HepG2 (cell line): Measurements from ENCODE around the gene AUP1. TPM values are rescaled to one million over a fixed set of nuclear protein-coding genes. Genes with fewer than 3 reads are reported as not detected.
A peak's percentile ranks its signal among the peaks of the same experiment; 100 is the strongest.

ENCODE experiments used
- CSRNP1 ChIP-seq: sonication (generic); formaldehyde crosslinking; IDR thresholded peaks from 2 replicates; pipeline ENCODE4 v1.8.1; 2023; ENCODE audit warnings: mild to moderate bottlenecking, missing genetic modification reagents
- FOXA1 ChIP-seq, 2 experiments: fragments of 450-650 bp in 1 of 2; sonication (generic) in 1 of 2; formaldehyde crosslinking in 1 of 2; IDR thresholded peaks; 2 replicates each; pipeline versions ENCODE4 v1.4.0 to v1.6.1; 2016 to 2020; ENCODE audit warnings: missing genetic modification reagents in 1 of 2
- HNRNPL ChIP-seq: fragments of 200-400 bp; formaldehyde crosslinking; IDR thresholded peaks from 2 replicates; pipeline ENCODE4 v1.6.1; 2017; ENCODE audit warnings: mild to moderate bottlenecking, low read depth, low read length
- IKZF4 ChIP-seq: sonication (generic); formaldehyde crosslinking; IDR thresholded peaks from 2 replicates; pipeline ENCODE4 v1.5.1; 2020; ENCODE audit warnings: borderline replicate concordance, mild to moderate bottlenecking, low read depth, missing genetic modification reagents; ENCODE audit errors: not compliant biosample characterization
- MXD4 ChIP-seq: IDR thresholded peaks from 2 replicates; pipeline ENCODE4 v1.6.1; 2016; ENCODE audit warnings: mild to moderate bottlenecking, missing biosample characterization, missing genetic modification reagents
- NCOA2 ChIP-seq: sonication (generic); formaldehyde crosslinking; IDR thresholded peaks from 2 replicates; pipeline ENCODE4 v1.8.0; 2022; ENCODE audit warnings: inconsistent platforms
- NFAT5 ChIP-seq: sonication (generic); formaldehyde crosslinking; IDR thresholded peaks from 2 replicates; pipeline ENCODE4 v1.4.0; 2020; ENCODE audit warnings: missing genetic modification reagents
- NFYC ChIP-seq: IDR thresholded peaks from 2 replicates; pipeline ENCODE4 v1.6.1; 2016; ENCODE audit warnings: missing genetic modification reagents, missing compliant biosample characterization
- SRSF1 ChIP-seq: fragments of 200-400 bp; formaldehyde crosslinking; optimal IDR thresholded peaks from 2 replicates; pipeline ENCODE3; 2017; ENCODE audit warnings: mild to moderate bottlenecking, low read depth, low read length, moderate library complexity
- ZNF205 ChIP-seq: IDR thresholded peaks from 2 replicates; pipeline ENCODE4 v1.6.1; 2018; ENCODE audit warnings: missing biosample characterization, missing genetic modification reagents
- ZNF33B ChIP-seq: sonication (generic); formaldehyde crosslinking; IDR thresholded peaks from 2 replicates; pipeline ENCODE4 v1.5.1; 2020; ENCODE audit warnings: mild to moderate bottlenecking, missing genetic modification reagents
- ZNF547 ChIP-seq: sonication (generic); formaldehyde crosslinking; IDR thresholded peaks from 2 replicates; pipeline ENCODE4 v1.5.1; 2020; ENCODE audit warnings: mild to moderate bottlenecking, missing genetic modification reagents
- ZNF652 ChIP-seq: IDR thresholded peaks from 2 replicates; pipeline ENCODE4 v1.6.1; 2016; ENCODE audit warnings: low read depth, borderline replicate concordance
- ZNF674 ChIP-seq: sonication (generic); formaldehyde crosslinking; IDR thresholded peaks from 2 replicates; pipeline ENCODE4 v1.5.0; 2020; ENCODE audit warnings: low read depth, mild to moderate bottlenecking, missing genetic modification reagents
- ZNF883 ChIP-seq: sonication (generic); formaldehyde crosslinking; IDR thresholded peaks from 2 replicates; pipeline ENCODE4 v1.5.1; 2020; ENCODE audit warnings: mild to moderate bottlenecking, missing genetic modification reagents; ENCODE audit errors: not compliant biosample characterization
- polyA plus RNA-seq, 8 experiments: library from polyadenylated mRNA; depleted of rRNA in 3 of 8; stranded (reverse) in 7 of 8; unstranded in 1 of 8; fragments of >200 nt; fragmentation: Illumina TruSeq in 4 of 8; extraction: Trizol in 4 of 8; gene quantifications; 2 replicates each; pipeline versions ENCODE4 v1.2.1 to v1.2.3, GENCODE V29; 2011 to 2016; ENCODE audit warnings: low read depth in 4 of 8, missing spikeins in 1 of 8, mixed read lengths in 1 of 8; ENCODE audit not compliant: insufficient read depth in 1 of 8
- total RNA-seq, 5 experiments: library from RNA; depleted of rRNA; stranded (reverse); fragments of >200 nt; fragmentation: Illumina TruSeq; extraction: Trizol; gene quantifications; 2 replicates each; pipeline ENCODE4 v1.2.3, GENCODE V29; 2016; ENCODE audit warnings: low read depth in 1 of 5
- TF ChIP-seq, protein P1 (sequence below): sonication (generic); formaldehyde crosslinking; IDR thresholded peaks from 2 replicates; pipeline ENCODE4 v1.4.0; 2020; ENCODE audit warnings: missing genetic modification reagents
- TF ChIP-seq, protein P2 (sequence below): sonication (generic); formaldehyde crosslinking; IDR thresholded peaks from 2 replicates; pipeline ENCODE4 v1.5.0; 2020; ENCODE audit warnings: mild to moderate bottlenecking, missing genetic modification reagents, moderate library complexity
- TF ChIP-seq, protein P3 (sequence below): sonication (generic); formaldehyde crosslinking; IDR thresholded peaks from 2 replicates; pipeline ENCODE4 v1.8.0; 2022; ENCODE audit warnings: mild to moderate bottlenecking, missing genetic modification reagents, moderate library complexity

Gene AUP1
- total and polyA plus RNA-seq, 2 of the 13 experiments (the other 11 are each of a cell fraction or from before 2014, with no cell fraction given), result 174 to 267 TPM

DNA sequence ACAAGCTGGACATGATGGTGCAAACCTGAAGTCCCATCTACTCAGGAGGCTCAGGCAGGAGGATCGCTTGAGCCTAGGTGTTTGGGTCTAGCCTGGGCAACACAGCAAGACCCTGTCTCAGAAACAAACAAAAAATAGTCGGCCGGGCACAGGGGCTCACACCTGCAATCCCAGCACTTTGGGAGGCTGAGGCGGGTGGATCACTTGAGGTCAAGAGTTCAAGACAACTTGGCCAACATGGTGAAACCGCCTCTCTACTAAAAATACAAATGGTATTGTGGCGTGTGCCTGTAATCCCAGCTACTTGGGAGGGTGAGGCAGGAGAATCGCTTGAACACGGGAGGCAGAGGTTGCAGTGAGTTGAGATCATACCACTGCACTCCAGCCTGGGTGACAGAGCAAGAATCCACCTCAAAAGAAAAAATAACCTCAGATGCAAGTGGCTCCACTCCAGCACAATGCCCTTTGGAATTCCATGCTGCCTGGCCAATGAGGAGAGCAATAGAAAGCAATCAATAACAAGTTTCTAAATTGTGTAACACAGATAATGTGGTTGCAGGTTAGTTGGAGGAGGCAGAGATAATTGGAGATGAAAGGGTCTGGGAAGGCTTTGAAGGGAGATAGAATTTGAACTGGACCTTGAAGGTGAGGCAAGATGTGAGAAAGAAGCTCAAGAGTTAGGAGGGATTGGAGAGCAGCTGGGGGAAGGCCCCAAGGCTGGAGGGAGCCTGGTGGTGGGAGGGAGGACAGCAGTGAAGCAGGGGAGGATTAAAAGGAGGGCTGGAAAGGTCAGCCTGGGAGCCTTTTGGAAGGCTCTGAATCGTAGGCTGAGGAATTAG lies 40.6 kb downstream of the AUP1 start (continued):
- TF ChIP-seq, protein P1, sequence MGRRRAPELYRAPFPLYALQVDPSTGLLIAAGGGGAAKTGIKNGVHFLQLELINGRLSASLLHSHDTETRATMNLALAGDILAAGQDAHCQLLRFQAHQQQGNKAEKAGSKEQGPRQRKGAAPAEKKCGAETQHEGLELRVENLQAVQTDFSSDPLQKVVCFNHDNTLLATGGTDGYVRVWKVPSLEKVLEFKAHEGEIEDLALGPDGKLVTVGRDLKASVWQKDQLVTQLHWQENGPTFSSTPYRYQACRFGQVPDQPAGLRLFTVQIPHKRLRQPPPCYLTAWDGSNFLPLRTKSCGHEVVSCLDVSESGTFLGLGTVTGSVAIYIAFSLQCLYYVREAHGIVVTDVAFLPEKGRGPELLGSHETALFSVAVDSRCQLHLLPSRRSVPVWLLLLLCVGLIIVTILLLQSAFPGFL (CRISPR knock-in tag), result no peak
- peak; percentile 57; the same call in 1 of the 2 replicates for TF ChIP-seq ZNF652 (CRISPR knock-in tag)
- TF ChIP-seq NCOA2, result peak; percentile 95
- TF ChIP-seq ZNF883, result peak; percentile 51
- no peak for TF ChIP-seq ZNF674 (CRISPR knock-in tag)
- TF ChIP-seq, protein P2, sequence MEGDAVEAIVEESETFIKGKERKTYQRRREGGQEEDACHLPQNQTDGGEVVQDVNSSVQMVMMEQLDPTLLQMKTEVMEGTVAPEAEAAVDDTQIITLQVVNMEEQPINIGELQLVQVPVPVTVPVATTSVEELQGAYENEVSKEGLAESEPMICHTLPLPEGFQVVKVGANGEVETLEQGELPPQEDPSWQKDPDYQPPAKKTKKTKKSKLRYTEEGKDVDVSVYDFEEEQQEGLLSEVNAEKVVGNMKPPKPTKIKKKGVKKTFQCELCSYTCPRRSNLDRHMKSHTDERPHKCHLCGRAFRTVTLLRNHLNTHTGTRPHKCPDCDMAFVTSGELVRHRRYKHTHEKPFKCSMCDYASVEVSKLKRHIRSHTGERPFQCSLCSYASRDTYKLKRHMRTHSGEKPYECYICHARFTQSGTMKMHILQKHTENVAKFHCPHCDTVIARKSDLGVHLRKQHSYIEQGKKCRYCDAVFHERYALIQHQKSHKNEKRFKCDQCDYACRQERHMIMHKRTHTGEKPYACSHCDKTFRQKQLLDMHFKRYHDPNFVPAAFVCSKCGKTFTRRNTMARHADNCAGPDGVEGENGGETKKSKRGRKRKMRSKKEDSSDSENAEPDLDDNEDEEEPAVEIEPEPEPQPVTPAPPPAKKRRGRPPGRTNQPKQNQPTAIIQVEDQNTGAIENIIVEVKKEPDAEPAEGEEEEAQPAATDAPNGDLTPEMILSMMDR, result 0 out of 2 replicates have a peak, but pooled peaks have one; percentile 3
- TF ChIP-seq MXD4 (CRISPR knock-in tag), result no peak
- no peak for TF ChIP-seq FOXA1 (IDR thresholded peaks at IDR 0.05)
- TF ChIP-seq FOXA1 (CRISPR knock-in tag; IDR thresholded peaks at IDR 0.05), result peak; percentile 42; the same call in 1 of the 2 replicates
- peak; percentile 74 for TF ChIP-seq NFYC
- TF ChIP-seq, protein P3, sequence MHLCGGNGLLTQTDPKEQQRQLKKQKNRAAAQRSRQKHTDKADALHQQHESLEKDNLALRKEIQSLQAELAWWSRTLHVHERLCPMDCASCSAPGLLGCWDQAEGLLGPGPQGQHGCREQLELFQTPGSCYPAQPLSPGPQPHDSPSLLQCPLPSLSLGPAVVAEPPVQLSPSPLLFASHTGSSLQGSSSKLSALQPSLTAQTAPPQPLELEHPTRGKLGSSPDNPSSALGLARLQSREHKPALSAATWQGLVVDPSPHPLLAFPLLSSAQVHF (CRISPR knock-in tag), result peak; percentile 62; the same call in 1 of the 2 replicates
- peak; percentile 79; the same call in 1 of the 2 replicates for TF ChIP-seq ZNF205 (CRISPR knock-in tag)
- no peak for TF ChIP-seq HNRNPL
- TF ChIP-seq CSRNP1 (CRISPR knock-in tag), result no peak
- TF ChIP-seq NFAT5 (CRISPR knock-in tag), result no peak
- peak; percentile 74 for TF ChIP-seq IKZF4 (CRISPR knock-in tag)
- peak; percentile 38; the same call in 1 of the 2 replicates for TF ChIP-seq ZNF33B (CRISPR knock-in tag)
- TF ChIP-seq ZNF547 (CRISPR knock-in tag), result peak; percentile 64
- TF ChIP-seq SRSF1, result no peak
